ENCODE measurements around the gene TMEM60. TPM values are rescaled to one million over a fixed set of nuclear protein-coding genes. Genes with fewer than 3 reads are reported as not detected.

Gene TMEM60
- total and polyA plus RNA-seq, 2 of the 13 experiments (the other 11 are each of a cell fraction or from before 2014, with no cell fraction given) = 25.6 to 27.7 TPM

GRCh38 chr7:77826300-77826699 is 28.1 kb upstream of the TMEM60 start:
- H3K4me3 ChIP-seq (replicated peaks in 1 of 3; ENCODE audit: insufficient read depth in 1 of 3, low read depth in 2 of 3, low read length in 3 of 3) = no peak overlapping the region
- H3K36me3 ChIP-seq (replicated peaks in 1 of 2; ENCODE audit: control insufficient read depth in 1 of 2, insufficient read depth in 2 of 2, low read length in 2 of 2) = no peaks in the 10 kb centered on the region
- no peak overlapping the region for H2AFZ ChIP-seq (ENCODE audit: low read length)
- no peak overlapping the region for H3K4me2 ChIP-seq (ENCODE audit: low read depth, low read length)
- H3K27me3 ChIP-seq (ENCODE audit: control insufficient read depth in 1 of 2, insufficient read depth in 2 of 2, low read length in 2 of 2) = no peaks in the 10 kb centered on the region
- ChIA-PET CTCF (ENCODE audit: low intra/inter-chr PET ratio, low total read pairs) (no interaction called here), POLR2A (no interaction called here)
- no peak for FAIRE-seq
- H3K27ac ChIP-seq (ENCODE audit: extremely low read length, insufficient read depth, low read length) = no peak overlapping the region
- ATAC-seq = no peak
- WGBS (ENCODE audit: low lambda C conversion rate) = 72% methylated on average over 2 of the region's 2 CpGs
- H4K20me1 ChIP-seq (ENCODE audit: insufficient read depth, low read length) = no peaks in the 10 kb centered on the region
- intact Hi-C loops (cut with micrococcal nuclease; ENCODE audit: unreplicated experiment) (no loop called here), in situ Hi-C loops (cut with HindIII; ENCODE audit: extremely low pct_ligation_motif_present, low pct_unique_long_range_greater_than_20kb) (no loop called here)
- no peaks in the 10 kb centered on the region for H3K4me1 ChIP-seq (ENCODE audit: insufficient read depth, low read length)
- H3K9me3 ChIP-seq (ENCODE audit: low read length) = peaks cover 9% of the 10 kb centered on the region
- H3K79me2 ChIP-seq (ENCODE audit: insufficient read depth, low read length) = peaks cover 5% of the 10 kb centered on the region
- no peak overlapping the region for H3K9ac ChIP-seq (ENCODE audit: insufficient read depth, low read depth, low read length)
- TF ChIP-seq REST (IDR thresholded peaks at IDR 0.05; ENCODE audit: borderline replicate concordance in 1 of 2, low read depth in 1 of 2, low read length in 2 of 2) = peak in 1 of 2 experiments; percentile 84; a peak in 3 of 4 replicates
- no peak for TF ChIP-seq NR3C1 (CRISPR knock-in tag; IDR thresholded peaks at IDR 0.05)
- TF ChIP-seq MIER2 (CRISPR knock-in tag; IDR thresholded peaks at IDR 0.05) = 0 out of 2 replicates have a peak, but pooled peaks have one; percentile 44
- BruUV-seq (replicated peaks) = no TSS peak
- no peak for DNase-seq (ENCODE audit: low spot score)

- no TSS peak for BruUV-seq (replicated peaks)
- in situ Hi-C loops (cut with HindIII; ENCODE audit: extremely low pct_ligation_motif_present, low pct_unique_long_range_greater_than_20kb) = no loop called here
- DNase-seq (ENCODE audit: low spot score) (no peak), ATAC-seq (no peak), FAIRE-seq (no peak)
- Histone ChIP-seq H3K4me2 (ENCODE audit: low read depth, low read length) (no peak overlapping the region), H4K20me1 (ENCODE audit: insufficient read depth, low read length) (no peaks in the 10 kb centered on the region), H3K27me3 (ENCODE audit: control insufficient read depth in 1 of 2, insufficient read depth in 2 of 2, low read length in 2 of 2) (no peaks in the 10 kb centered on the region), H3K4me1 (ENCODE audit: insufficient read depth, low read length) (no peaks in the 10 kb centered on the region), H2AFZ (ENCODE audit: low read length) (no peak overlapping the region), H3K36me3 (replicated peaks in 1 of 2; ENCODE audit: control insufficient read depth in 1 of 2, insufficient read depth in 2 of 2, low read length in 2 of 2) (no peaks in the 10 kb centered on the region), H3K27ac (ENCODE audit: extremely low read length, insufficient read depth, low read length) (no peak overlapping the region), H3K4me3 (replicated peaks in 1 of 3; ENCODE audit: insufficient read depth in 1 of 3, low read depth in 2 of 3, low read length in 3 of 3) (no peak overlapping the region), H3K79me2 (ENCODE audit: insufficient read depth, low read length) (peaks cover 5% of the 10 kb centered on the region), H3K9me3 (ENCODE audit: low read length) (peaks cover 20% of the 10 kb centered on the region), H3K9ac (ENCODE audit: insufficient read depth, low read depth, low read length) (no peak overlapping the region)
- intact Hi-C loops (cut with micrococcal nuclease; ENCODE audit: unreplicated experiment) = no loop called here
- ChIA-PET POLR2A (no interaction called here), CTCF (ENCODE audit: low intra/inter-chr PET ratio, low total read pairs) (no interaction called here)
- WGBS (ENCODE audit: low lambda C conversion rate) = 94% methylated on average over 3 of the region's 3 CpGs
- TF ChIP-seq TP53 (CRISPR knock-in tag; conservative IDR thresholded peaks at IDR 0.05) (no peak), RARA (CRISPR knock-in tag; IDR thresholded peaks at IDR 0.05) (no peak), ARHGAP35 (CRISPR knock-in tag; IDR thresholded peaks at IDR 0.05; ENCODE audit: borderline replicate concordance) (no peak), THAP11 (CRISPR knock-in tag; IDR thresholded peaks at IDR 0.05) (no peak), GABPA (IDR thresholded peaks at IDR 0.05; ENCODE audit: low read depth, low read length) (no peak), GABPA (CRISPR knock-in tag; IDR thresholded peaks at IDR 0.05; ENCODE audit: low read depth) (no peak), MAF1 (CRISPR knock-in tag; IDR thresholded peaks at IDR 0.05; ENCODE audit: borderline replicate concordance) (no peak), PTBP1 (IDR thresholded peaks at IDR 0.05; ENCODE audit: low read depth, low read length, poor library complexity, severe bottlenecking) (no peak), CREB1 (IDR thresholded peaks at IDR 0.05) (no peak), CREB1 (CRISPR knock-in tag; IDR thresholded peaks at IDR 0.05) (no peak), GTF2F1 (IDR thresholded peaks at IDR 0.05; ENCODE audit: low read length) (no peak)
Observed at GRCh38 chr7:77825131-77825530, 26.9 kb upstream of the TMEM60 start.

Measured in HepG2 (cell line).